OCI-M2 (cell line): Measurements from ENCODE around the gene SAPCD2.
"Not testable (repeated sequence)": the region's sequence is repeated elsewhere in the genome, so short reads cannot be mapped to it uniquely, and the experiment has no call there.

Experiments
- DNase-seq: peaks from one replicate; lab custom pipeline; 2025; ENCODE audit not compliant: unreplicated experiment; lab: John Stamatoyannopoulos, UW

The SAPCD2 gene, protein sequence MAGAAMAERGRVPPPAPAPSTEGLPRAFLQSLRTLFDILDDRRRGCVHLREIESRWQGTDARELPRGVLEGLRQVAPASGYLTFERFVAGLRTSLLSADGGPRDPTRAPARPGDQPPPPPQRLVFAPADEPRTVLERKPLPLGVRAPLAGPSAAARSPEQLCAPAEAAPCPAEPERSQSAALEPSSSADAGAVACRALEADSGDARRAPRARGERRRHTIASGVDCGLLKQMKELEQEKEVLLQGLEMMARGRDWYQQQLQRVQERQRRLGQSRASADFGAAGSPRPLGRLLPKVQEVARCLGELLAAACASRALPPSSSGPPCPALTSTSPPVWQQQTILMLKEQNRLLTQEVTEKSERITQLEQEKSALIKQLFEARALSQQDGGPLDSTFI

DNA sequence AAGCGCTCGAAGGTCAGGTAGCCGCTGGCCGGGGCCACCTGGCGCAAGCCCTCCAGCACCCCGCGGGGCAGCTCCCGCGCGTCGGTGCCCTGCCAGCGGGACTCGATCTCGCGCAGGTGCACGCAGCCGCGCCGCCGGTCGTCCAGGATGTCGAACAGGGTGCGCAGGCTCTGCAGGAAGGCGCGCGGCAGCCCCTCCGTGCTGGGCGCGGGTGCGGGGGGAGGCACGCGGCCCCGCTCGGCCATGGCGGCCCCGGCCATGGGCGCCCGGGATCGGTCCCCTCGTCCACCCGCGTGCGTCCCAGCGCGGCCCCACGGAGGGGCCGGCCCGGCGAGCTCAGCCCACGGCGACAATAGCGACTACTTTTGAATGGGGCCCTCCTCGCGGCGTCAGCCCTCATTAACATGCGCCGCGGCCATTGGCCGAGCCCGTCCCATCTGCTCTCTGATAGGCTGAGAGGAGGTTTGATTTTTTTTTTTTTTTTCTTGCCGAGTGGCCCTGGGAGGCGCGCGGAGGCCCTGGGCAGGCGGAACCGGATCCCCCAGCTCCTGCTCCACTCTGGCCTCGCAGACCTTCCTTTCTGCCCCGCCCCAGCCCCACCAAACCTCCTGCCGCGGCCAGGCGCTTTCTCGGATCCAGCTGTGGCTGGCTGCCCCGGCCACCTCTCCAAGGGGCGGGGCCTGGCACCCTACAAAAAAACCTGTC lies at the start of gene SAPCD2:
Gene SAPCD2, minus strand, starts transcription at position 357 of the 705 bp plus-strand sequence. Its CDS starts 97 bp downstream, at position 260.
- peak; percentile 61 for DNase-seq

DNA sequence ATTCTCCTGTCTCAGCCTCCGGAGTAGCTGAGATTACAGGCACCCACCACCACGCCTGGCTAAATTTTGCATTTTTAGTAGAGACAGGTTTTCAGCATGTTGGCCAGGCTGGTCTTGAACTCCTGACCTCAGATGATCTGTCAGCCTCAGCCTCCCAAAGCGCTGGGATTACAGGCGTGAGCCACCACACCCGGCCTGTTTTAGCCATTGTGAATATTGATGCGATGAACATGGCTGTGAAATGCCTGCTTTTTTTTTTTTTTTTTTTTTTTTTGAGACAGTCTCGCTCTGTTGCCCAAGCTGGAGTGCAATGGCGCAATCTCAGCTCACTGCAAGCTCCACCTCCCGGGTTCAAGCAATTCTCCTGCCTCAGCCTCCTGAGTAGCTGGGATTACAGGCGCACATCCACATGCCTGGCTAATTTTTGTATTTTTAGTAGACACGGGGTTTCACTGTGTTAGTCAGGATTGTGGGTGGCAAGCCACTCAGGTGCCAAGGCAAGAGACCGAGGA lies 47.8 kb upstream of the SAPCD2 start:
- DNase-seq: not testable (repeated sequence)

DNA sequence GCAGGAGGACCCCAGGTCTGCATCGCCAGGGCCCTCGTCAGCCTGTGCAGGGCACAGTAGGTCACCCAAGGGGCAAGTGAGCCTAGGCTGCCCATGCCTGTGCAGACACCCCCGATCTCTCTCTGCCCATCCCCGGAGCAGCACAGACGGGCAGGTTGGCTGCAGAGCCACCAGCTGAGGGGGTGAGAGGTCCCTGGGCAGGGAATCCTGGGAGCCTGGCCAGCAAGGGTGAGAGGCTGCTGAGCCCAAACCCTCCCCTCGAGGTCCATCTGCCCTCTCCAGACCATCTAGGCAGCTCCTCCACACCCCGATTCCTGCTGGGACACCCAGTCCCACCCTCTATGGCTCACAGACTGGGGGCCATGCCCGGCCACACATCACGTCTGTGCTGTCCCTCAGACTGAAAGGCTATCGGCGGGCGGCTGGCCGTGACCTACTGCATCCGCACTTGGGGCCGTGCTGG lies 46.9 kb upstream of the SAPCD2 start:
- DNase-seq: no peak

DNA sequence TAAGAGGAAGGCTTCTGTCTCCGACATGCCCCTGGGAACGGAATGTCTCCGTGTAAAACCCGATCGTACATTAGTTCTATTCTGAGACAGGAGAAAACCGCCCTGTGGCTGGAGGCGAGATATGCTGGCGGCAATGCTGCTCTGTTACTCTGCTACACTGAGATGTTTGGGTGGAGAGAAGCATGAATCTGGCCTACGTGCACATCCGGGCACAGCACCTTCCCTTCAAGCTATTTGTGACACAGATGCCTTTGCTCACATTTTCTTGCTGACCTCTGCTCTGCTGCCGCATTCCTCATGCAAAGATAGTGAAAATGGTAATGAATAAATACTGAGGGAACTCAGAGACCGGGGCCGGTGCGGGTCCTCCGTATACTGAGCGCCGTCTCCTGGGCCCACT lies 46.4 kb upstream of the SAPCD2 start:
- DNase-seq: peak; percentile 6

DNA sequence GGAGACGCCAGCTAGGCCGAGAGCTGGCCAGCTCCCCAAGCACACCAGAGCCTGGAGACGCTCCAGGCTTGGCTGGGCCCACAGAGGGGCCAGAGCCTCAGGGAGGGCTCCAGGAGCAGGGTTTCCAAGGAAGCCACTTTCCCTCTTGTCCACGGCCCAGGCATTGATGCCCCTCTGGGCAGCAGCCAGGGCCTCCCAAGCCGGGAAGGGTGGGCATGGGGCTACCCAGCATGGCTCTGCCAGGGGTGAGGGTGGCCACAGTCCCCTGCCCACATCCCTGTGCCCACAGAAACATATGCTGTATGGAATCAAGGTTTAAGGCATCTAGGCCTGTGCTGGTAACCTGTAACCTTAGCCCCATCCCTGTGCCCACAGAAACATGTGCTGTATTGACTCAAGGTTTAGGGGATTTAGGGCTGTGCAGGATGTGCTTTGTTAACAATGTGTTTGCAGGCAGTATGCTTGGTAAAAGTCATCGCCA lies 45.7 kb upstream of the SAPCD2 start:
- DNase-seq: no peak

DNA sequence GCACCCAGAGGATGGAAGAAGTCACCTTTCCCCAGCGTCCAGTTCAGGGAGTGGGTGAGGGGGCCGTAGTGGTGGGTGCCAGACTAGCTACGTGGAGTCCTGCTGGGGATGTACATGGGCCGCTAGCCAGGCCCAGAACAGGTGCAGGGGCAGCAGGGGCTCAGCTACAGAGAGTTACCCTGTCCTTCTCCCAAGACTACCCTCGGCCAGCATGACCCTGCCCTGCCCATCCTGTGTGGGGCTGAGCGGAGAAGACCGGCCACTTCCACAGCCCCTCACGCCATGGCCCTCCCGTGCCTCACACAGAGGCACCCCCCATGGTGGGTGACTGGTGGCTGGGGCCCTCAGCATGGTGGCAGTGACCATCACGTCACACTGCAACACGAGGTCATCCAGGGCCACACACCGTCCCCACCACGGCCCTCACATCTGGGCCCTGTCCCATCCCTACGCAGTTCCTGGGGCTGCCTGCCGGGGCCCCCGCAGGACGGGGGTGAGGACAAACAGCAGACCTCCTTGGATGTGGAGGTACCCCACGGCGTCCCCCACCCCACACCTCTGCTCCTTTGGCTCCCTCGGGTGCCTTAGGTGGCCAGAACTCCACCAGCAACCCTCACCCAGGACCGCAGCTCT lies 45.2 kb upstream of the SAPCD2 start:
- no peak for DNase-seq

DNA sequence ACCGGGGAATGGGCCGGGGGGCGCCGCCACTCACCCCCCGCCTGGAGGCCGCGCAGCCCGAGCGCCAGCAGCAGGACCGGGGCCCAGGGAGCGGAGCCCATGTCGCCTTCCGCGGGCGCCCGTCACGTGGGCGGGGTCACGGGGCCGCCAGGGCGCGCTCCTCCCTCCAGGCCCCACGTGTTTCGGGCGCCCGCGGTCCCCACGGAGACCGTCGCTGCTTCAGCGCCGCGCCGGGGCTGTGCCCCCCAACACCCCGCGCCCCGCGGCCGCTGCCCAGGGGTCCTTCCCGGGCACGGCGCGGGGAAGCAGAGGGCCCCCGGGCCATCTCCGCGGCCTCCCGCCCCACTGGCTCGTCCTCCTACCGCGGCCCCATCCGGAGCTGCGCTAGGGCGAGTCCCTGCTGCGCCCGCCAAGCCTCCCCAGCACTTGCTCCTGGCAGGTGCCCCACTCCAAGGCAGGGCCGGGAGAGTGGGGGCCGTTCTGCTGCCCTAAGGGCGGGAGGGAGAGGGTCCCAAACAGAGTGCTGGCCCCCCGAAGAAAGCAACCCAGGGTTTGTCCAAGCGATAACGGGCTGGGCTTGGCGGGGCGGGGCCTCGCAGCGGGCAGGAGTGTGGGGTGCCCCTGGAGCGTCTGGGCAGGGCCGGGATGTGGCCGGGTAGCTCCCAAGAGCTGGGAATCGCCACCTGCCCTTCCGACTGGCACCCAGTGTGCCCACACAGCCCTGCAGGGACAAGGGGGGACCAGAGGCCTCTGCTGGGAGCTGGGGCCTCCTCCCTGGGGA lies 44.4 kb upstream of the SAPCD2 start, which contains the start of gene DPP7:
Gene DPP7, minus strand, starts transcription at position 121 of the 781 bp plus-strand sequence. Its CDS starts 20 bp downstream, at position 101.
- DNase-seq: peak; percentile 0

DNA sequence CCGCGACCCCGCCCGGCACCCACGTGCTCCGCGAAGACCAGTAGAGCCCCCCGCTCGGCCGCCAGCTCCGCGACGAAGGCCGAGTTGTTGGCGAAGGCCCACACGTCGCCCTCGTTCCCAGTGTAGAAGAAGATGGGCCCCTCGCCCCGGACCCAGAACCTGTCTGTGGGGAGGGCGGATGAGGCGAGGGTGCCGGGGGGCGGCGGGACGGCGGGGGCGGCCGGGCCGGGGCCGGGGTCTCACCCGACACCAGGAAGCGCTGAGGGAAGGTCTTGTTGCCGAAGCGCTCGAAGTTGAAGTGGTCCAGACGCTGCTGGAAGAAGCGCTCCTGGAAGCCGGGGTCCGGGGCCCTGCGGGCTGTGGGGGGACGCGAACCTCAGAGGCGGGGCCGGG lies 43.9 kb upstream of the SAPCD2 start:
- no peak for DNase-seq

DNA sequence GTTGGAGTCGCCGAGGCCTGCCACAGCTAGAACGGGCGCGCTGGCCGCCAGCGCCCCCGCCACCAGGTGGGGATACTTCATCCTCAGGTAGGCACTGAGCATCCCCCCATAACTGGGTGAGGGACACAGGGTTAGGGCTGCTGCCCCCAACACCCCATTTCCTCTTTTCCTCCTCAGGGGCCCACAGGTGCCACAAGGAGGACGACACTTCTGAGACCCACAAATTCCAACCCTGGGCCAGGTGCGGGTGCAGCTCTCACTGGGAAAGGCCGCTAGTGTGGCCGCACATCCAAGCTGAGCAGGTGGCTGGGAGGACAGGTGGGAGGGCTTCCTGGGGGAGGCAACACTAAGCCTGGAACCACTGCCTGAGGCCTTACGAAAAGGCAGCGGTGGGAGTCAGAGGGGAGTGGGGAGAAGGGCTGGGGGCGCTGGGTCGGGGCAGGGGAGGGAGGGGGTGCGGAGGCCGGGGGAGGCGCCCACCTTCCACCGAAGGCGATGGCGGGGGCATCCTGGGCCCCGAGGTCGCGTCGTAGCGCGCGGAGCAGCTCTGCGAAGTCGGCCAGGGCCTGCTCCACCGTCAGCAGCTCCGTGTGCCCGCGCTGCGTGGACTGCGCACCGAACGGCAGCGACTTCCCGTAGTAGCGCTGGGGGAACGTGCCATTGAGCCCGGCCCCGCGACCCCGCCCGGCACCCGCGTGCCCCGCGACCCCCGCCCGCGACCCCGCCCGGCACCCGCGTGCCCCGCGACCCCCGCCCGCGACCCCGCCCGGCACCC lies 43.2 kb upstream of the SAPCD2 start:
- no peak for DNase-seq

DNA sequence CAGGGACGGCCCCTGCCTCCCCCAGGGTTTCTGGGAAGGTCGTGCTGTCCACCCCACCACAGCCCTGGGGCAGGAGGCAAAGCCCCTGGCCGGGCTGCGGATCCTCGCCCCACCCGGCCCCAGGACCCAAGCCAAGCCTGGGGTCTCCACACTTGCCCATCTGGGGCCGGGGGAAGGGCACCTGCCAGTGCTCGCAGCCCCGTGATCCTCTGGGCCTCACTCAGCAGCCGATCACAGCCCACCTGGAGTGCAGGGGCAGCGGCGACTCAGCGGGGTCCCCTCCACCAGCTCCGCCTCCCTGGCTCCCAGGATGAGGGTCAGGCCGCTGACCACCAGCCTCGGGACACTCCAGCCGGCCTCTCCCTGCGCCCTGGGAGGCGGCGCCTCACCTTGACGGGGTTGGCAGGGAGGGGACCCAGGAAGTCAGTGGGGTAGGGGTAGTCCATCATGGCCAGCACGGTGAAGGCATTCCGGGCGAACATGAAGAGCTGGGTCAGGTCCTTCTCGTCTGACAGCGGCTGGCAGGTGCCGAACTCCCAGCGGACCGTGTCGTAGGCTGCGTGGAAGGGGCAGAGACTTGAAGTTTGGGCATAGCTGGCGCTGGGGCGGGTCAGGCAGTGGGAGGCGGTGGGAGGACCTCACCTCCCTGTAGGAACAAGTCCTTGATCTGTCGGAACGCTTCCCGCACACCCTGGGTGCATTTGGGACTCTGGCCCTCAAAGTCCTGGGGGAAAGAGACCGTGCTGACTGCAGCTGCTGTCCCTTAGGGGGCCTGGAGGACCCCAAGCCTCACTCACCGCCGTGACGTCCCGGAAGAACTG lies 42.4 kb upstream of the SAPCD2 start:
- no peak for DNase-seq

DNA sequence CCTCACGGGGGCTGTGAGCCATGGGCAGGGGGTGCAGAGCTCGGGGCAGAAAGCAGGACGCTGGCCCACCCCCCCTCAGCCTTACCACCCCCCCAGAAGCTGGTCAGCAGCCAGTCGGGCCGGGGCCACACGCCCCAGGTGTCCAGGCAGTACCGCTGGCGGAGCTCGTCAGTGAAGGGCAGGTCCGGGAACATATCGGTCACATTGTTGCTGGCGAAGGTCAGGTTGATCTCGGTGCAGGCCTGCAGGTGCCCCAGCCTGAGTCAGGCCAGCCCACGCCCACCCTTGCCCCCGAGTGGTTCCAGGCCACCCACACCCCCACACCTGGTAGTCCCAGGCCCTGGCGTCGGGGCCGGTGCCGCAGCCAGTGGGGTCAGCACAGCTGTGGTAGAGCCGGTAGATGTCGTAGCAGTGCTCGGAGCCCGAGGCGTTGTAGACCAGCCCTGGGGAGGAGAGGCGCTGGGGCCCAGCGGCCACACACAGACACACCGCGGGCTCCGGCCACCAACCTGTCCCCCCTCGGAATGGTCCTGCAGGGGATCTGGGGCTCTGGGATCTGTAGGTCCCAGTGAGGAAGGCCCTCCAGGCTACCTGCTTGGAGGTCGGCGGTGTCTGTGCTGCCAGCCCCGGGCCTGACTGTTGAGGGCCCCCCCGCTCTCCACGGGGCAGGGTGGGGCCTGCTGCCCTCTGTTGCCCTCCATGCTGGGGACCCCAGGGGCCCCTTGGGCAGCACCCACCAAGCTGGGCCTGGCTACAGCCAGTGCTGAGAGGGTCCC lies 41.6 kb upstream of the SAPCD2 start:
- DNase-seq: no peak

DNA sequence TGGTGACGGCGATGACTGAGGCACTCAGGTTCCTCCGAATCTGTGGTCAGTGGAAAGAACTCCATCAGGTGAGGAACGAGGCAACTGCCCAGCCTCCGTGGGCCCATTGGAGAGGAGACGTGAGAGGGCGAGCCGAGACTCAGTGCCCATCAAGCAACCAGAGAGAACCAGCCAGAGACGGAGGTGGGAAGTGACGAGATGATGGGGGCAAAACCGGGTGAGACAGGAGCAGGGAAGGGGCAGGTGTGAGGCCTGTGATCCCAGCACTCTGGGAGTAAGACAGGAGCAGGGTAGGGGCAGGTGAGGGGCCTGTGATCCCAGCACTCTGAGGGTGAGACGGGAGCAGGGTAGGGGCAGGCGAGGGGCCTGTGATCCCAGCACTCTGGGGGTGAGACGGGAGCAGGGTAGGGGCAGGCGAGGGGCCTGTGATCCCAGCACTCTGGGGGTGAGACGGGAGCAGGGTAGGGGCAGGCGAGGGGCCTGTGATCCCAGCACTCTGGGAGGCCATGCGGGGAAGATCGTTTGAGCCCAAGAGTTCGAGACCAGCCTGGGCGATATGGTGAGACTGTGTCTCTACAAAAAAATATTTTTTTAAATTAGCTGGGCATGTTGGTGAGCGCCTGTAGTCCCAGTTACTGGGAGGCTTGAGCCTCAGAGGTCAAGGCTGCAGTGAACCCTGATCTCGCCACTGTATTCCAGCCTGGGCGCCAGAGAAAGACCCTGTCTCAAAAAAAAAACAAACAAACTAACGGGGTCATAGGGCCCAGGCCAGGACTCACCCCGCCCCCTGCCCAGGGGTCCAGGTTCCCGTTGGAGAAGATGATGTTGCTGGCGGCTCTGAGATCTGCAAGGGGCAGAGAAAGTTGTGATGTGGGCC lies 40.8 kb upstream of the SAPCD2 start:
- DNase-seq: no peak

DNA sequence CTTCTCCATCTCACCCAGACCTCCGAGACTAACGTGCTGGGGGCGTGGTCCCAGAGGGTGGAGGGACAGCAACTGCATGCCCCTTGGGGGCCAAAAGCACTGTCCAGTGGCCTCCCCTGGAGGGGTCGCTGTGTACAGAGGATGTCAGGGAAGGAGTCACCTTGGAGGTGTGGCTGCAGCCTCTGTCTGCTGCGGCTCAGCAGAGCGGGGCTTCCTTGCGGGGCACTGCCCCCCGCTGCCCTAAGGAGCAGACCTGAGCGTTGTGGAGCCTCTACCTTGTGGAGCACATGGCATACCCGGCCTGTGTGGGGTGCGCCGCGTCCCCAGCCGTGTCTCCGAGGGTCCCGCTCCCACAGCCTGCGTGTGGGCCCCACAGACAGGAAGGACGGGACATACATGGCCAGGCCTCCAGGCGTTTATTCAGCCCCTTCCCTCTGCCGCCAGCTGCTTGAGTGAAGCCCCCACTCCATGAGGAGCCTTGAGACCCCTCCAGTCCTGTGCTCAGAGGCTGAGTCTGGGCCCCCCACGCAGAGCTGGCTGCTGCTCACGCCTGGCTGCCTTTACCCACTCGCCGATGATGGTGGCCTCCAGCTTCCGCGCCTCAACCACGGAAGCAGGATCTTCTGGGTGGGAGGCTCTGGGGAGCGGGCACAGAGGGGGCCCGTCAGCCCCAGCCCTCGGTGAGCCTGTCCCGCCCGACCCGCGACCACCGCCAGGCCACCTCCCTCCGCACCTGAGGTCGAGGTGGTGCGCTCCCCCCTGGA lies 40.0 kb upstream of the SAPCD2 start:
- no peak for DNase-seq

DNA sequence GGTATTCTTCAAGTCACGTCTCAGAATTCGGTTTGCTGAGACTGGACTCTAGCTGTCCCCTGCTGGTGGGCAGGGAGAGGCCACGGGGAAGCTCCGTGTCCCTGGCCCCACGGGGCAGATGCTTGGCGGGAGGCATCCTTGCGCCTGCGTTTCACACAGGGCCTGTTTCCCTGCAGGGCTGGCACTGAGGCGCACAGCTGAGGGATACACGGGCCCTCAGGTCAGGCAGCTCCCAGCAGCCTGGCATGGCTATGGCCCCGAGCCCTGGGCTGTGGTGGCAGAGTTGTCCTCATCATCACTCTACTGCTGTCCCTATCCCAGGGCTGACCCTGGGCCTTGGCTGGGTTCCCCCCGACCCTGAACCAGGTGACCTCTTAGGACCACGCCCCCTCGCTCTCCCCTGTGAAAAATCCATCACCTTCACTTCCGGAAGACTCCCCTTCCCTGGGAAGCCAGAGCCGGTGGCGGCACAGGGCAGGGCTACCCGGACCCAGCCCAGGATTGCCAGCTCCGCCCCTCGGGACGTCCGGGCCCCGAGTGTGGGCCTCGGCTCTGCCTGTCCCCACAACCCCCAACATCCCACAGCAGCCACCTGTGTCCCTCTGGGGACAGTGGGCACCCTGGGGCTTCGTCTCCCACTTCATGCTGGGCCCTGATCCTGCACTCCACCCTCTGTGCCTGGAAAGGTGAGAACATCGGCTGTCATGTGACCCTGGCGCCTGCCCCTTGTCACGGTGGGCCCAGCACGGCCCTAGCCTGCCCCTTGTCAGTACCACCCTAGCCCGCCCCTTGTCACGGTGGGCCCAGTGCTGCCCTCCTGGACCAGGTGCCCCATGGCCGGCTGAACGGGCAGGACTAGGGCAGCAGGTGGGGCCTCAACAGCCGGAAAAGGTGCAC lies 39.1 kb upstream of the SAPCD2 start:
- DNase-seq: no peak

DNA sequence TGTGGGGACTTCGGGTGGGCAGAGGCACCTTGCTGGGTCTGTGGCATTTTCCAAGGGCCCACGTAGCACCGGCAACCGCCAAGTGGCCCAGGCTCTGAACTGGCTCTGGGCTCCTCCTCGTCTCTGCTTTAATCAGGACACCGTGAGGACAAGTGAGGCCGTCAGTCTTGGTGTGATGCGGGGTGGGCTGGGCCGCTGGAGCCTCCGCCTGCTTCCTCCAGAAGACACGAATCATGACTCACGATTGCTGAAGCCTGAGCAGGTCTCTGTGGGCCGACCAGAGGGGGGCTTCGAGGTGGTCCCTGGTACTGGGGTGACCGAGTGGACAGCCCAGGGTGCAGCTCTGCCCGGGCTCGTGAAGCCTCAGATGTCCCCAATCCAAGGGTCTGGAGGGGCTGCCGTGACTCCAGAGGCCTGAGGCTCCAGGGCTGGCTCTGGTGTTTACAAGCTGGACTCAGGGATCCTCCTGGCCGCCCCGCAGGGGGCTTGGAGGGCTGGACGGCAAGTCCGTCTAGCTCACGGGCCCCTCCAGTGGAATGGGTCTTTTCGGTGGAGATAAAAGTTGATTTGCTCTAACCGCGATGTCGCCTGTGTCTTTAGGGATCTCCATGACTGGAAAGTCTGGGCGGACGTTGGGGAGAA lies 38.4 kb upstream of the SAPCD2 start:
- DNase-seq: no peak
